K562 (cell line): ENCODE measurements around the gene COMTD1. TPM values are rescaled to one million over a fixed set of nuclear protein-coding genes. Genes with fewer than 3 reads are reported as not detected.
A peak's percentile ranks its signal among the peaks of the same experiment; 100 is the strongest.

Experiments used
- BRF1 ChIP-seq: IDR thresholded peaks from 3 replicates; pipeline ENCODE4 v1.6.1; 2011; ENCODE audit warnings: borderline replicate concordance, mild to moderate bottlenecking; ENCODE audit not compliant: insufficient read length; ENCODE audit errors: extremely low read depth
- E2F3 ChIP-seq: fragments of 250-450 bp; sonication (Bioruptor Pico); IDR thresholded peaks from 2 replicates; pipeline ENCODE4 v1.4.0; 2020; ENCODE audit warnings: mild to moderate bottlenecking
- HNRNPLL ChIP-seq: fragments of 200-400 bp; formaldehyde crosslinking; IDR thresholded peaks from 2 replicates; pipeline ENCODE4 v1.6.1; 2017; ENCODE audit warnings: low read length, low read depth, mild to moderate bottlenecking; ENCODE audit not compliant: poor library complexity, severe bottlenecking
- KDM2B ChIP-seq: fragments of 250-450 bp; sonication (Bioruptor Pico); IDR thresholded peaks from 2 replicates; pipeline ENCODE4 v1.8.0; 2021; ENCODE audit warnings: mild to moderate bottlenecking, moderate library complexity
- PHF8 ChIP-seq: fragments of 200-600 bp; sonication (generic); IDR thresholded peaks from 2 replicates; pipeline ENCODE4 v1.6.1; 2012; ENCODE audit warnings: mixed run types, mild to moderate bottlenecking, inconsistent platforms, low read length, moderate library complexity, borderline replicate concordance
- POLR2G ChIP-seq: fragments of 200-400 bp; formaldehyde crosslinking; IDR thresholded peaks from 2 replicates; pipeline ENCODE4 v1.6.1; 2017; ENCODE audit warnings: low read depth, mild to moderate bottlenecking, antibody characterized with exemption, low read length, moderate library complexity
- PPARD ChIP-seq: fragments of 250-450 bp; sonication (Bioruptor Pico); IDR thresholded peaks from 2 replicates; pipeline ENCODE4 v1.8.0; 2022; ENCODE audit warnings: inconsistent platforms, mild to moderate bottlenecking, moderate library complexity
- STAT6 ChIP-seq: sonication (generic); formaldehyde crosslinking; IDR thresholded peaks from 2 replicates; pipeline ENCODE4 v1.8.1; 2023; ENCODE audit warnings: mild to moderate bottlenecking, missing genetic modification reagents
- U2AF1 ChIP-seq: fragments of 200-400 bp; formaldehyde crosslinking; optimal IDR thresholded peaks from 2 replicates; pipeline ENCODE3; 2017; ENCODE audit warnings: mild to moderate bottlenecking, low read depth, low read length, moderate library complexity
- ZNF253 ChIP-seq: fragments of 250-450 bp; sonication (Bioruptor Pico); conservative IDR thresholded peaks from 2 replicates; pipeline ENCODE4 v1.6.1; 2021; ENCODE audit warnings: mild to moderate bottlenecking
- ZNF280B ChIP-seq: fragments of 250-450 bp; sonication (Bioruptor Pico); IDR thresholded peaks from 2 replicates; pipeline ENCODE4 v1.5.1; 2021; ENCODE audit warnings: mild to moderate bottlenecking
- polyA plus RNA-seq, 8 experiments: library from polyadenylated mRNA; depleted of rRNA in 4 of 8; stranded (reverse) in 5 of 8; unstranded in 3 of 8; fragments of >200 nt; fragmentation: Nextera tagmentation in 2 of 8; fragmentation: Illumina TruSeq in 1 of 8; extraction: Ambion mirVana in 2 of 8; extraction: Trizol in 1 of 8; gene quantifications; 2 replicates each; pipeline versions ENCODE4 v1.2.1 to v1.2.3, GENCODE V29; 2011 to 2014; ENCODE audit warnings: inconsistent platforms in 1 of 8, missing spikeins in 1 of 8
- total RNA-seq, 7 experiments: library from RNA; depleted of rRNA in 6 of 7; stranded (reverse); fragments of >200 nt in 6 of 7; fragmentation: Illumina TruSeq in 2 of 7; extraction: Trizol in 2 of 7; gene quantifications; 2 replicates each; pipeline versions ENCODE4 v1.2.1 to v1.2.3, GENCODE V29; 2011 to 2021; ENCODE audit warnings: low replicate concordance in 1 of 7
- TF ChIP-seq, protein P1 (sequence below): sonication (generic); formaldehyde crosslinking; IDR thresholded peaks from 2 replicates; pipeline ENCODE4 v1.8.1; 2023; ENCODE audit warnings: mild to moderate bottlenecking, missing genetic modification reagents
- TF ChIP-seq, protein P2 (sequence below): fragments of 450-650 bp; formaldehyde crosslinking; IDR thresholded peaks from 2 replicates; pipeline ENCODE4 v1.4.0; 2020; ENCODE audit warnings: mild to moderate bottlenecking, moderate library complexity
- TF ChIP-seq, protein P3 (sequence below): fragments of 450-650 bp; conservative IDR thresholded peaks from 2 replicates; pipeline ENCODE4 v1.6.1; 2016; ENCODE audit warnings: missing genetic modification characterization, low read depth, mild to moderate bottlenecking, control low read depth, missing compliant biosample characterization
- TF ChIP-seq, protein P4 (sequence below): fragments of 250-450 bp; sonication (Bioruptor Pico); IDR thresholded peaks from 2 replicates; pipeline ENCODE4 v1.5.0; 2021

COMTD1 gene
- total and polyA plus RNA-seq, 9 of the 15 experiments (the other 6 are each of a cell fraction or from before 2014, with no cell fraction given) = 0.41 to 112 (median 13.7) TPM

DNA sequence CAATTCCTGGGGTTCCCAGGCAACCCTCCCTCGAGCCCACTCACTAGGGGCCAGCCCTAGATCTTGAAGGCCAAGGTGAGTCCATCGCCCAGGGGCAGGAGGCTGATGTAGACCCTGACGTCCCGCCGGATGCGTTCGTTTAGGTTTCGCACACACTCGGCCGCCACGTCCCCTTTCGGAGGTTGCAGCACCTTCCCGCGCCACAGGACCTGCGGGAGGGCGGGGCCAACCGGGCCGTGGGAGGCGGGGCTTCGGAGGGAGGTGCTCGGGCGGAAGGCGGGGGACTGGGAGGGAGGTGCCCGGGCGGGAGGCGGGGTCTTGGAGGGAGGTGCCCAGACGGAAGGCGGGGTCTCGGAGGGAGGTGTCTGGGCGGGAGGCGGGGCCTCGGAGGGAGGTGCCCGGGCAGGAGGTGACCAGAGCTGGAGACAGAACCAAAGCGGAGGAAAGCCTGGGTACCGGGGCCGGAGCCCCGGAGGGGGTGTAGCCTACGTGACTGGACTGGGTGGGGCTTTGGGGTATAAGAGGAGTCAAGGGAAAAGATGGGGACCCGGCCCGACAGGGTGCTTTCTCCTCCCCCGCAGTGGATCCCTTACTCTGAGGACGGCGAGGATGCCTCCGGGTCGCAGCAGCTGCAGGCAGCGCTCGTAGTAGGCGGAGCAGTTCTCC is 1.6 kb downstream of the COMTD1 start (continued):
- no peak for TF ChIP-seq ZNF280B (CRISPR knock-in tag)
- TF ChIP-seq, protein P1, sequence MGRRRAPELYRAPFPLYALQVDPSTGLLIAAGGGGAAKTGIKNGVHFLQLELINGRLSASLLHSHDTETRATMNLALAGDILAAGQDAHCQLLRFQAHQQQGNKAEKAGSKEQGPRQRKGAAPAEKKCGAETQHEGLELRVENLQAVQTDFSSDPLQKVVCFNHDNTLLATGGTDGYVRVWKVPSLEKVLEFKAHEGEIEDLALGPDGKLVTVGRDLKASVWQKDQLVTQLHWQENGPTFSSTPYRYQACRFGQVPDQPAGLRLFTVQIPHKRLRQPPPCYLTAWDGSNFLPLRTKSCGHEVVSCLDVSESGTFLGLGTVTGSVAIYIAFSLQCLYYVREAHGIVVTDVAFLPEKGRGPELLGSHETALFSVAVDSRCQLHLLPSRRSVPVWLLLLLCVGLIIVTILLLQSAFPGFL = no peak
- TF ChIP-seq, protein P2, sequence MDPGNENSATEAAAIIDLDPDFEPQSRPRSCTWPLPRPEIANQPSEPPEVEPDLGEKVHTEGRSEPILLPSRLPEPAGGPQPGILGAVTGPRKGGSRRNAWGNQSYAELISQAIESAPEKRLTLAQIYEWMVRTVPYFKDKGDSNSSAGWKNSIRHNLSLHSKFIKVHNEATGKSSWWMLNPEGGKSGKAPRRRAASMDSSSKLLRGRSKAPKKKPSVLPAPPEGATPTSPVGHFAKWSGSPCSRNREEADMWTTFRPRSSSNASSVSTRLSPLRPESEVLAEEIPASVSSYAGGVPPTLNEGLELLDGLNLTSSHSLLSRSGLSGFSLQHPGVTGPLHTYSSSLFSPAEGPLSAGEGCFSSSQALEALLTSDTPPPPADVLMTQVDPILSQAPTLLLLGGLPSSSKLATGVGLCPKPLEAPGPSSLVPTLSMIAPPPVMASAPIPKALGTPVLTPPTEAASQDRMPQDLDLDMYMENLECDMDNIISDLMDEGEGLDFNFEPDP (CRISPR knock-in tag) = no peak
- no peak for TF ChIP-seq STAT6 (CRISPR knock-in tag)
- TF ChIP-seq, protein P3, sequence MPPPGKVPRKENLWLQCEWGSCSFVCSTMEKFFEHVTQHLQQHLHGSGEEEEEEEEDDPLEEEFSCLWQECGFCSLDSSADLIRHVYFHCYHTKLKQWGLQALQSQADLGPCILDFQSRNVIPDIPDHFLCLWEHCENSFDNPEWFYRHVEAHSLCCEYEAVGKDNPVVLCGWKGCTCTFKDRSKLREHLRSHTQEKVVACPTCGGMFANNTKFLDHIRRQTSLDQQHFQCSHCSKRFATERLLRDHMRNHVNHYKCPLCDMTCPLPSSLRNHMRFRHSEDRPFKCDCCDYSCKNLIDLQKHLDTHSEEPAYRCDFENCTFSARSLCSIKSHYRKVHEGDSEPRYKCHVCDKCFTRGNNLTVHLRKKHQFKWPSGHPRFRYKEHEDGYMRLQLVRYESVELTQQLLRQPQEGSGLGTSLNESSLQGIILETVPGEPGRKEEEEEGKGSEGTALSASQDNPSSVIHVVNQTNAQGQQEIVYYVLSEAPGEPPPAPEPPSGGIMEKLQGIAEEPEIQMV (tag) = no peak
- TF ChIP-seq POLR2G = peak; percentile 80
- TF ChIP-seq E2F3 (CRISPR knock-in tag) = no peak
- no peak for TF ChIP-seq HNRNPLL
- TF ChIP-seq ZNF253 (CRISPR knock-in tag) = no peak
- 0 out of 2 replicates have a peak, but pooled peaks have one; percentile 10 for TF ChIP-seq KDM2B (CRISPR knock-in tag)
- TF ChIP-seq, protein P4, sequence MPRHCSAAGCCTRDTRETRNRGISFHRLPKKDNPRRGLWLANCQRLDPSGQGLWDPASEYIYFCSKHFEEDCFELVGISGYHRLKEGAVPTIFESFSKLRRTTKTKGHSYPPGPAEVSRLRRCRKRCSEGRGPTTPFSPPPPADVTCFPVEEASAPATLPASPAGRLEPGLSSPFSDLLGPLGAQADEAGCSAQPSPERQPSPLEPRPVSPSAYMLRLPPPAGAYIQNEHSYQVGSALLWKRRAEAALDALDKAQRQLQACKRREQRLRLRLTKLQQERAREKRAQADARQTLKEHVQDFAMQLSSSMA (CRISPR knock-in tag) = no peak
- TF ChIP-seq PHF8 = peak; percentile 56; the same call in 1 of the 2 replicates
- TF ChIP-seq PPARD (CRISPR knock-in tag) = no peak
- no peak for TF ChIP-seq BRF1
- no peak for TF ChIP-seq U2AF1
